Heart right ventricle (tissue), 16 donors: ENCODE data around the gene TMEM53. TPM values are rescaled to one million over a fixed set of nuclear protein-coding genes. Genes with fewer than 3 reads are reported as not detected.

ENCODE experiments used
- ATAC-seq, 8 donors: fragments of 200-7000 bp; cut with Tn5 transposase; one replicate each; pipeline ENCODE4 v1.9.1; 2020; ENCODE audit warnings: mild to moderate bottlenecking in 8 of 8, moderate library complexity in 8 of 8, moderate number of reproducible peaks in 1 of 8
- DNase-seq, 2 donors: peaks; one replicate each; pipeline ENCODE4 v3.0.0-alpha.2; 2020
- H3K27ac ChIP-seq, 10 donors: fragments of 200-600 bp; sonication (generic) in 2 of 10; one replicate each; pipeline versions ENCODE4 v1.5.0 to v1.8.0; 2020 to 2022; ENCODE audit warnings: mild to moderate bottlenecking in 3 of 10
- H3K27me3 ChIP-seq, 7 donors: fragments of 200-600 bp; one replicate each; pipeline ENCODE4 v1.8.0; 2021 to 2022; ENCODE audit warnings: mild to moderate bottlenecking in 2 of 7
- H3K36me3 ChIP-seq, 9 donors: fragments of 200-600 bp; sonication (generic) in 1 of 9; one replicate each; pipeline versions ENCODE4 v1.5.0 to v1.8.0; 2020 to 2022; ENCODE audit warnings: mild to moderate bottlenecking in 2 of 9
- H3K4me1 ChIP-seq, 9 donors: fragments of 200-600 bp; sonication (generic) in 1 of 9; one replicate each; pipeline versions ENCODE4 v1.5.0 to v1.8.0; 2020 to 2022; ENCODE audit warnings: mild to moderate bottlenecking in 4 of 9
- H3K4me3 ChIP-seq, 10 donors: fragments of 200-600 bp; sonication (generic) in 2 of 10; one replicate each; pipeline versions ENCODE4 v1.5.0 to v1.8.0; 2020 to 2022; ENCODE audit warnings: mild to moderate bottlenecking in 7 of 10, moderate library complexity in 2 of 10
- H3K9me3 ChIP-seq, 11 donors: fragments of 200-600 bp in 10 of 11; sonication (generic) in 2 of 11; one replicate each; pipeline versions ENCODE4 v1.5.0 to v1.8.0; 2013 to 2022; ENCODE audit warnings: mild to moderate bottlenecking in 2 of 11, control low read depth in 1 of 11, moderate library complexity in 1 of 11
- CTCF ChIP-seq, 9 donors: fragments of 200-600 bp; sonication (generic) in 2 of 9; IDR thresholded peaks; one replicate each; pipeline versions ENCODE4 v1.5.0 to v1.8.0; 2021 to 2022; ENCODE audit warnings: antibody characterized with exemption in 9 of 9, mild to moderate bottlenecking in 5 of 9, moderate library complexity in 1 of 9
- WGBS, 2 donors: extraction: QIAGEN DNeasy Blood & Tissue Kit; methylation state at CpG; one replicate each; pipeline ENCODE4 v1.1.7; 2013; ENCODE audit warnings: inconsistent platforms in 1 of 2; 5-methylcytosine and 5-hydroxymethylcytosine counted together
- intact Hi-C, 10 donors: fragments of 100-400 bp; cut with DNase I; formaldehyde crosslinking; loops; one replicate each; pipeline versions ENCODE4 v1.11.1 to v1.14.2; 2022
- polyA plus RNA-seq, 2 donors: library from polyadenylated mRNA; stranded (reverse); fragments of 200-250 nt; gene quantifications; one replicate each; pipeline ENCODE4 v1.2.3, GENCODE V29; 2013
- total RNA-seq, 10 donors: library from RNA; stranded (reverse); fragmentation: NEBNext Ultra II Directional in 3 of 10; extraction: Animal tissue kit (Norgen Biotek cat#: 25700) in 3 of 10; gene quantifications; one replicate each; pipeline versions ENCODE4 v1.2.1 to v1.2.4, GENCODE V29; 2021 to 2023
- donor health status: Arrhythmogenic right ventricular cardiomyopathy.
- donor health status: ischemic (EF 13 %, LVEDD 7.1; RV severe dilation, severe dysfunction).
- donor health status: healthy with polysubstance abuse.
- donor health status: DM: no; HTN: yes; CAD: no.
- donor health status: DM: no; HTN: no; CAD: no.
- donor health status: ischemic (EF 25% LVEDD 6.9; RV normal size, moderate dysfunction).
- donor health status: ischemic (EF 25% LVEDD 5.7; RV mildly dilated, moderate dysfunction).
- donor health status: healthy.
- donor health status: DM: yes; HTN: yes; CAD: no.
- donor health status: Ischemic cardiomyopathy.
- donor health status: ischemic (EF 35%, LVEDD 5.7; RV mildly dilated, moderate dysfunction).
- donor health status: nonischemic (EF 11% LVEDD 7.7; RV severe dilation, severe dysfunction).
- donor health status: DM: yes; HTN: yes; CAD: no.
- donor health status: PGD.
- donor health status: ischemic (EF 29% LVEDD 5.4; RV normal size, mild dysfunction).
- donor health status: nonischemic (EF 23%, LVEDD 6.1; RV moderate dilation, normal function).

The TMEM53 gene
- total and polyA plus RNA-seq, 12 donors = 6.6 to 21.0 (median 12.2) TPM

- ATAC-seq = peak in 1 of 8 donors; percentile 7
- Histone ChIP-seq H3K4me3 (no peak overlapping the region), H3K36me3 (peaks cover 0 to 99% (median 30%) of the 10 kb centered on the region in 9 donors), H3K27ac (peak overlapping the region in 1 of 10 donors; percentile 48), H3K27me3 (no peaks in the 10 kb centered on the region), H3K4me1 (peaks cover 5 to 76% (median 41%) of the 10 kb centered on the region in 9 donors), H3K9me3 (no peaks in the 10 kb centered on the region)
- TF ChIP-seq CTCF (IDR thresholded peaks at IDR 0.05) = no peak
- intact Hi-C loops = loop anchor here in 1 of 10 donors (10.0 kb wide), 1 partner anchor 423 kb away; the partner anchor contains the start of gene DMAP1
- no peak for DNase-seq
- 81 to 82% methylated on average over 27 of the region's 27 CpGs for WGBS, 2 donors
These were observed 36.4 kb downstream of the TMEM53 start for GRCh38 chr1:44637702-44638411.

GRCh38 chr1:44636688-44637598 is 37.3 kb downstream of the TMEM53 start:
- no peak for DNase-seq
- Histone ChIP-seq H3K27ac (peak overlapping the region in 6 of 10 donors; percentile 4 to 49 (median 36)), H3K9me3 (no peaks in the 10 kb centered on the region), H3K27me3 (no peaks in the 10 kb centered on the region), H3K4me1 (peaks cover 5 to 74% (median 36%) of the 10 kb centered on the region in 9 donors), H3K36me3 (peaks cover 0 to 90% (median 30%) of the 10 kb centered on the region in 9 donors), H3K4me3 (no peak overlapping the region)
- intact Hi-C loops = loop anchor here in 1 of 10 donors (10.0 kb wide), 1 partner anchor 422 kb away; the partner anchor contains the start of gene DMAP1
- TF ChIP-seq CTCF (IDR thresholded peaks at IDR 0.05) = no peak
- 75 to 77% methylated on average over 13 of the region's 13 CpGs for WGBS, 2 donors
- ATAC-seq = peak in 1 of 8 donors; percentile 13

GRCh38 chr1:44636083-44636687 is 38.1 kb downstream of the TMEM53 start:
- no peaks in the 10 kb centered on the region for H3K9me3 ChIP-seq
- no peak for DNase-seq
- intact Hi-C loops = loop anchor here in 1 of 10 donors (10.0 kb wide), 1 partner anchor 421 kb away; the partner anchor contains the start of gene DMAP1
- peaks cover 5 to 70% (median 33%) of the 10 kb centered on the region in 9 donors for H3K4me1 ChIP-seq
- TF ChIP-seq CTCF (IDR thresholded peaks at IDR 0.05) = no peak
- peaks cover 0 to 83% (median 30%) of the 10 kb centered on the region in 9 donors for H3K36me3 ChIP-seq
- H3K27me3 ChIP-seq = no peaks in the 10 kb centered on the region
- H3K4me3 ChIP-seq = no peak overlapping the region
- ATAC-seq = no peak
- 83 to 89% methylated on average over 14 of the region's 14 CpGs for whole genome bisulfite sequencing, 2 donors
- peak overlapping the region in 2 of 10 donors; percentile 4 to 45 for H3K27ac ChIP-seq

GRCh38 chr1:44635439-44635838 is 38.8 kb downstream of the TMEM53 start:
- Histone ChIP-seq H3K9me3 (no peaks in the 10 kb centered on the region), H3K27ac (no peak overlapping the region), H3K27me3 (no peaks in the 10 kb centered on the region), H3K36me3 (peaks cover 0 to 75% (median 25%) of the 10 kb centered on the region in 9 donors), H3K4me1 (peaks cover 5 to 66% (median 34%) of the 10 kb centered on the region in 9 donors), H3K4me3 (no peak overlapping the region)
- no peak for TF ChIP-seq CTCF (IDR thresholded peaks at IDR 0.05)
- WGBS, 2 donors = 78 to 86% methylated on average over 9 of the region's 9 CpGs
- ATAC-seq (no peak), DNase-seq (no peak)
- intact Hi-C loops = loop anchor here in 1 of 10 donors (10.0 kb wide), 1 partner anchor 421 kb away; the partner anchor contains the start of gene DMAP1
